ENCODE data around the gene SPEF2. TPM values are rescaled to one million over a fixed set of nuclear protein-coding genes. Genes with fewer than 3 reads are reported as not detected.

SPEF2 gene
- total RNA-seq, 1 experiment from 2014 or later = 5.0 TPM

DNA sequence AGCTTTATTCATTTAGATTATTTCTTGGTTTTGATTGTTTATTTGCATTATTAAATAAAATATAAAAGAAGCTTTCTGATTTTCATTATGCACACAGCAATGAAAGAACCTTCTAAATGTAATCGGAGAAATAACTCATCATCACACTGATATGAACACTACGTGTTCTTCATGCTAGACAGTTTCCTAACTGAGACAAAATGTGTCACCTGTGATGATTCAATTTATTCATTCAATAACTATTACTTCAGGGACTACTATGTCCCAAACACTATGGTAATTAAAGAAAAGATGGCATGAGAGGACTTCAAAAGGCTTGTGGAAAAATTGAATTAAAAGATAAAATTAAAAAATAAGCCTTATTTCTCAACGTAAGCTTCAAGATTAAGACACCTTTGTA lies 118.1 kb downstream of the SPEF2 start:
- no peak for DNase-seq (ENCODE audit: low spot score)

- no peak for DNase-seq (ENCODE audit: low spot score)
These were observed 118.6 kb downstream of the SPEF2 start for GRCh38 chr5:35736280-35736679.

DNA sequence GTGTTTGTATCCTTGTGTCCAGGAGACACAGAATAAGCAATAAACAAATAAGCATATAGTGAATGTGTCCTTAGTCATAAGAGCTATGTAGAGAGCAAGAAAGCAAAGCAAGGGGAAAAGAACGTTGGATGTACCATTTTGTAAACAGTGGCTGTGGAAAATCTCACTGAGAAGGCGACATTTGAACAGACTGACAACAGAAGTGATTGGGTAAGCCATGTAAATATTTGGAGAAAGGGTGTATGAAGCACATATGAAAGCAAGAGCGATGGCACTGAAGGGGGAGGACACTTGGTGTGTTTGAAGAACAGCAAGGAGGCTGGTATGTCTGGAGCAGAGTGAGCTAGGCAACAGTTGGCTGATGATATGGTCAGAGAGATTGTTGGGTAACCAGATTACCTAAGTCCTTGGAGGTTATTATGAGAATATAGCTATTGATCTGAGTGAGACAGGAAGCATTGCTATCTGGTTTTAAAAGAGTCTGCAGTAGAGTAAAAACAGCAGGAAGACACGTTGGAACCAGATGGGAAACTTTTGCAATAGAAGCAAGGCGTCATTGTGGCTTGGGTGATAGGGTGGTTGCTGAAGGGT lies 123.6 kb downstream of the SPEF2 start:
- DNase-seq (ENCODE audit: low spot score) = no peak

- no peak for DNase-seq (ENCODE audit: low spot score)
These were observed 124.3 kb downstream of the SPEF2 start for GRCh38 chr5:35741971-35742370.

- no peak for DNase-seq (ENCODE audit: low spot score)
These were observed 126.0 kb downstream of the SPEF2 start for GRCh38 chr5:35743644-35744043.

- no peak for DNase-seq (ENCODE audit: low spot score)
These were observed 127.5 kb downstream of the SPEF2 start for GRCh38 chr5:35745193-35745592.

DNA sequence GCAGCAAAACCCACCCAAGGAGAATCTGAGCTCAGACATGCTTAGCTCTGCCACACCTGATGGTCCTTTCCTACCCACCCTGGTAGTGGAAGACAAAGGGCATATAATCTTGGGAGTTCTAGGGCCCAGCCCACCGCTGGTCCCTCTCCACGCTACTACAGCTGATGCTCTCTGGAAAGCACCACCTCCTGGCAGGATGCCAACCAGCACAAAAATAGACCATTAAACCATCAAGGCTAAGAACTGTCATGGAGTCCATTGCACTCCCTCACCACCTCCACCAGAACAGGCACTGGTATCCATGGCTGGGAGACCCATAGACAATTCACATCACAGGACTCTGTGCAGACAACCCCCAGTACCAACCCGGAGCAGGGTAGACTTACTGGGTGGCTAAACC lies 128.0 kb downstream of the SPEF2 start:
- no peak for DNase-seq (ENCODE audit: low spot score)

- DNase-seq (ENCODE audit: low spot score) = no peak
These were observed 134.3 kb downstream of the SPEF2 start for GRCh38 chr5:35752012-35752411.

DNA sequence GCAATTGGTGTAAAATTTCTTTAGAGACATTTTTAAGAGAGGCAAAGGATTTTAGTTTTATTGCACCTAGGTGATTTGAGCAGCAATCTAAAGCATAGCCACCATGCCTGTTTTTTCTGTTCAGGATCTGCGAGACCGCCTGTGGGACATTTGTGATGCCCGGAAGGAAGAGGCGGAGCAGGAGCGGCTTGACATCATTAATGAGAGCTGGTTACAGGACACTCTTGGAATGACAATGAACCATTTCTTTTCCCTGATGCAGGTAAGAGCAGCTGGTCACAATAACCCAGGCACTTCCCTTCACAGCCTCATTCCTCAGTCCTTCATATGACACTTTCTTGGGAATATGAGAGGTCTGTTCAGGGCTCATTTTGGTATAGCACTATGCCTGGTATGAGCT lies 135.8 kb downstream of the SPEF2 start:
- no peak for DNase-seq (ENCODE audit: low spot score)

- no peak for DNase-seq (ENCODE audit: low spot score)
These were observed 136.8 kb downstream of the SPEF2 start for GRCh38 chr5:35754481-35754880.

DNA sequence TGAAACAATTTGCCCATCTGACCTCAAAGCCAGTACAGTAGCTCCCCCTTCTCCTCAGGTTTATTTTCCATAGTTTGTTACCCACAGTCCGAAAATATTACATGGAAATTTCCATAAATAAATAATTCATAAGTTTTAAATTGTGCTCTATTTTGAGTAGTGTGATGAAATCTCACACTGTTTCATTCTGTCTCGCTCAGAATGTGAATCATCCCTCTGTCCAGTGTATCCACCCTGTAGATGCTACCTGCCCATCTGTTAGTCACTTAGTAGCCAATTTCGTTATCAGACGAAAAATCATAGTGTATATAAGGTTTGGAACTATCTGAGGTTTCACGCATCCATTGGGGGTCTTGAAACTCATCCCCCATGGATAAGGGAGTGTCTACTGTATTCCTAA lies 138.3 kb downstream of the SPEF2 start:
- DNase-seq (ENCODE audit: low spot score) = no peak

DNA sequence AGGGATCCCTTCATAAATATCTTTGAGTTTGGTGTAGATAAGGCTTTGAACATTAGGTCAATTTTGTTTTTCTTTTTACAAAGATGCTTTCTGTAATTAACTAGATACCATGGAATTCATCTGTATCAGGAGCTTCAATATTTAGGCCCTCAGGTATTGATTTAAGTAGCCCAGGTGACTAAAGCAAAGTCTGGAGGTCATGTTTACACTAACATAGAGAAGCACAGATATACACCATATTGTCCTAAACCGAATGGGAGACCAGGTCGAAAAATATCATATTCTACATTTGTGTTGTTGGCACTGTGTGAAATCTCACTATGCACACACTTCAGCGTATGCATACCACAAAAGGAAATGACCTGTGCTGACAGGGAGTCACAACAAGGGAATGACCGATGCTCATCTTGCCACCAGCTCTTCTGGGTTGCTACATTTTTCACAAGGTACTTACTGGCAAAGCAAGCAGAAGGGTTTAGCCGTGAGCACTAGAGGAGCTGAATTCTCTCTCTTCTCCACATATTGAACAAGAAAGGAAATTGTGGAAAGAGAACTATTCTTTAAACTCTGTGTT lies 140.6 kb downstream of the SPEF2 start:
- no peak for DNase-seq (ENCODE audit: low spot score)

DNA sequence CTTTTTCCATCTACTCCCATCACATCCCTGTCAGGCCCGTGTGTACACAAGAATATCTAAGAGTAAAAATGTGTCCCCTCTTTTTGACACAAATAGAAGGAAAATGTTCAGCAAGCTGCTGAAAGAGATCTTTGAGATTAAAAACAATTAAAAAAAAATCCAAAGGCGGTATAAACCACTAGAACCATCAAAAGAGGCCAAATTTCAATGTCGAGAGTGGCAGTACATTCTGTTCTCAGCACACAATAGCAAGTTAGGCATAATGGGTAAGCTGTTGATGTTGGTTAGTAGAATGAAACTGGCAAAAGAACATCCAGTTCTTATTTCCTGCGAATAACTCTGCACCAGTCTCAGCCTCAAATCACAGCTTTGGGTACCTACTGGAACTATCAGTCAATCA lies 143.9 kb downstream of the SPEF2 start:
- DNase-seq (ENCODE audit: low spot score) = no peak

GRCh38 chr5:35762368-35762767 lies 144.7 kb downstream of the SPEF2 start:
- DNase-seq (ENCODE audit: low spot score) = no peak

- no peak for DNase-seq (ENCODE audit: low spot score)
These were observed 148.3 kb downstream of the SPEF2 start for GRCh38 chr5:35765921-35766320.

GRCh38 chr5:35771300-35771699 lies 153.6 kb downstream of the SPEF2 start:
- DNase-seq (ENCODE audit: low spot score) = peak; percentile 89

DNA sequence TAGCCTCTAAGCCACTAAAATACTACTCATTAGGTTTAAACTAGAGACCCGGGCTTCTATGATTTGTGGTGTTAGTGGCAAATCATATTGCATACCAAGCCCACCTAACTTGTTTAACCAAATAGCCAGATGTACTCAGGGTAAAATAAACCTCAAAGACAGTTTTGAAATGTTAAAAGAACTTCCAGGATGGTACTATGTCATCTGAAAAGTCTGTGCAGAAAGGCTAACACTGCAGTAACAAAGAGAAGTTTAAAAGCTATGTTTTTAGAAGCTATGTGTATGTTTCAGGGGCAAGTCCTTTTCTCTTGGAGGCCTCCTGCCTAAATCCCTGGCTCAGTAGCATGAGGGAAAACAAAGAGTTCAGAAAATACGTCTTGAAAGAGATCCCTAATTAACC lies 154.2 kb downstream of the SPEF2 start:
- DNase-seq (ENCODE audit: low spot score) = no peak

- no peak for DNase-seq (ENCODE audit: low spot score)
These were observed 156.3 kb downstream of the SPEF2 start for GRCh38 chr5:35773967-35774366.

- no peak for DNase-seq (ENCODE audit: low spot score)
These were observed 159.1 kb downstream of the SPEF2 start for GRCh38 chr5:35776757-35777156.

- DNase-seq (ENCODE audit: low spot score) = peak; percentile 78
These were observed 159.9 kb downstream of the SPEF2 start for GRCh38 chr5:35777358-35778087.

DNA sequence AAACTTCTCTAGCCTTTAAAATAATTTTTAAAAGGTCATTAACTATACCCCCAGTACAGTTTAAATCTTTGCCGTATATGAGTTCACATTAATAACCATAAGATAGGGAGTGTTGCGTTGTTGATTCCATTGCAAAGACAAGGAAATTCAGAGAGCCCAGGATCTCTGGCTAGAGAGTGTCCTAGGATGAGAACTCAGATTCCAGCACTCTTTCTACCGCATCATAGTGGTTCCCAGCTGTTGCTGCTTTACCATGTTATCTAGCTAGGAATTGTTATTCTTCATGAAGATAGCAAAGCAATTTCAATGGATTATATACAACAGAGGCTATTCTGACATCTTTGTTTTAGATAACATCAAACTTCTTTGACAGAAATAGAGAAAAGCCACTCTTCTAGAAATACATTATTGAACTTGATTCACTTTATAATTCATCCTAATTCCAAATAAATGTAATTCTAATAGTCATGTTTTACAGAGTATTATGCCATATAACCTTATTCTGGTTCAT lies 160.7 kb downstream of the SPEF2 start:
- DNase-seq (ENCODE audit: low spot score) = no peak

DNA sequence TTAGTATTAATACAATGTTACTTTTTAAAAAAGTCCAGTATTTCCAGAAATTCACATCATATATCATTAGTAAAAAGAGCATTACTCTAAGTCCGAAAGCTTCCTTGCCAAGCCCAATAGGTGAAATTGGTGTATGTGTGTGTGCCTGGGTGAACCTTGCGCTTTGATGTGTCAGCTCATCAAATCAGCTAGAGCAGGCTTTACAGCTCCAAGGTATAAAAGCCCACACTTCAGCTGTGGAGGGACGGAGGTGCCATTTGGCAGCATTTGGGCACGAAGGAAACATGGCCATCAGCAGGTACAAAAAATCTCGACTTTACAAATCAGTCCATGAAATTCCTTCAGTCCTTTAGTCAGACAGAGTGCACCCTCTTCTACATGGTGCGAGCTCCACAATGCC lies 162.6 kb downstream of the SPEF2 start:
- DNase-seq (ENCODE audit: low spot score) = no peak

- DNase-seq (ENCODE audit: low spot score) = no peak
These were observed 163.6 kb downstream of the SPEF2 start for GRCh38 chr5:35781181-35781790.

Data from H4 (cell line).